H1 (cell line): Measurements from ENCODE around the gene SCD. TPM values are rescaled to one million over a fixed set of nuclear protein-coding genes. Genes with fewer than 3 reads are reported as not detected.

Experiments
- SRF ChIP-seq: IDR thresholded peaks from 2 replicates; pipeline ENCODE4 v1.6.1; 2011; ENCODE audit warnings: mild to moderate bottlenecking, low read depth, low read length, moderate library complexity
- TEAD4 ChIP-seq: IDR thresholded peaks from 2 replicates; pipeline ENCODE4 v1.6.1; 2012; ENCODE audit warnings: low read depth, low read length, inconsistent platforms, mixed read lengths
- polyA plus RNA-seq, 7 experiments: library from polyadenylated mRNA; depleted of rRNA in 3 of 7; stranded (reverse) in 5 of 7; unstranded in 2 of 7; fragments of >200 nt in 5 of 7; fragments of 200-250 nt in 2 of 7; gene quantifications; 1 replicate in 5 of 7; 2 replicates in 1 of 7; 4 replicates in 1 of 7; pipeline versions ENCODE4 v1.2.1 to v1.2.3, GENCODE V29; 2011 to 2013; ENCODE audit warnings: missing spikeins in 2 of 7, mixed read lengths in 2 of 7
- total RNA-seq: library from RNA; stranded (reverse); fragmentation: NEBNext Ultra II Directional; extraction: Animal tissue kit (Norgen Biotek cat#: 25700); gene quantifications from 2 replicates; pipeline ENCODE4 v1.2.1, GENCODE V29; 2021
- TF ChIP-seq, protein P1 (sequence below): IDR thresholded peaks from 2 replicates; pipeline ENCODE4 v1.6.1; 2012; ENCODE audit warnings: inconsistent platforms

Gene SCD
- total and polyA plus RNA-seq, 2 of the 8 experiments (the other 6 are each of a cell fraction or from before 2014, with no cell fraction given): 397 to 621 TPM

DNA sequence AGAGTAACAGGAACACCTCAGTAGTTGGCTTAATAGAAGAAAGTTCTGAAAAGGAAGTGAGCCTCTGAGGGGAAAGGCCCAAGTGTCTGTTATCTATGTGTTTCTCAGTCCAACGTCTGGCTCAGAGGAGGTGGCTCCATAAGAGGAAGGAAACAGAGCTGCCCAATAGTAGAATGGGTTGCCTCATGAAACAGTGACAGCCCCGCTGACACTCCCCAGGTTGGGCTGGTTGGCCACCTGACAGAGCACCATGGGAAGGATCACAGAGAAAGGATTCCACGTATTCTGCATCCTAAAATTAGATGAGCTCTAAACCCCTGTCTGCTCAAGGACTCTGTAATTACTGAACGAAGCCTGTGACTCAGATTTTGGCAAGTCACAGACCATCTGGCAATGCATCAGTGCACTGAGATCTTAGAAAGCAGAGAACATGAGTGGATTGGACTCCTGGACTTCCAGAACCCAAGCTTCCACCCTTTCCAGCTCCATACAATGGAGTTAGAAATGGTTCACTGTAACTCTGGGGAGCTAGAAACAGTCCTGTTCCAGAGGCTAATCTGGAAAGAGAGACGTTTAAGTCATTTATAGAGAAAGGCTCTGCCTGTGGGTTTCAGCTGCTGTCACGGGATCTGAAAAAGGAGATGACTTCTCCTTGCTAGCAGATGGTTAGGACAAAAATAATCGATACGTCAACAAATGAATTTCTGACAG is 19.9 kb upstream of the SCD start (continued):
- no peak for TF ChIP-seq TEAD4
- TF ChIP-seq, protein P1, sequence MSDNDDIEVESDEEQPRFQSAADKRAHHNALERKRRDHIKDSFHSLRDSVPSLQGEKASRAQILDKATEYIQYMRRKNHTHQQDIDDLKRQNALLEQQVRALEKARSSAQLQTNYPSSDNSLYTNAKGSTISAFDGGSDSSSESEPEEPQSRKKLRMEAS: no peak
- TF ChIP-seq SRF: no peak
